Activated CD8-positive, alpha-beta memory T cell treated with anti-CD3 and anti-CD28 coated beads, Interleukin-2, amount 10 ng/mL, durations not matched to agents 7 days and 5 days (primary cell): ENCODE results near the gene TNS3. TPM values are rescaled to one million over a fixed set of nuclear protein-coding genes. Genes with fewer than 3 reads are reported as not detected.

Source experiments
- ATAC-seq: fragments of 150-1000 bp; cut with Tn5 transposase; one replicate; pipeline ENCODE4 v1.10.0; 2021; ENCODE audit warnings: moderate library complexity
- CTCF ChIA-PET: fragments of 350-600 bp; sonication (Branson Sonifier 250); formaldehyde crosslinking; loops from one replicate; lab custom pipeline; 2021; ENCODE audit warnings: antibody characterized with exemption; lab: Charles Lee
- DNase-seq: peaks from one replicate; pipeline ENCODE4 v3.0.0-alpha.2; 2020
- H3K27ac Mint-ChIP-seq: one replicate; pipeline ENCODE4 v1.8.0; 2021; ENCODE audit warnings: mild to moderate bottlenecking, mixed read lengths
- H3K27me3 Mint-ChIP-seq: one replicate; pipeline ENCODE4 v1.8.0; 2021; ENCODE audit warnings: mixed read lengths
- H3K36me3 Mint-ChIP-seq: one replicate; pipeline ENCODE4 v1.8.0; 2021; ENCODE audit warnings: mild to moderate bottlenecking, mixed read lengths
- H3K4me1 Mint-ChIP-seq: one replicate; pipeline ENCODE4 v1.8.0; 2021; ENCODE audit warnings: mixed read lengths
- H3K4me3 Mint-ChIP-seq: one replicate; pipeline ENCODE4 v1.8.0; 2021; ENCODE audit warnings: mild to moderate bottlenecking, moderate library complexity, mixed read lengths
- H3K9me3 Mint-ChIP-seq: one replicate; pipeline ENCODE4 v1.8.0; 2022; ENCODE audit warnings: low read depth, mixed read lengths
- total RNA-seq, 2 experiments: library from RNA; stranded (reverse); gene quantifications; one replicate each; pipeline ENCODE4 v1.2.3, GENCODE V29; 2021

Gene TNS3
- total RNA-seq, 2 experiments from 2014 or later = 0.23 to 2.6 TPM

- no peaks in the 10 kb centered on the region for H3K9me3 Mint-ChIP-seq
- H3K27me3 Mint-ChIP-seq = no peaks in the 10 kb centered on the region
- no peak overlapping the region for H3K4me3 Mint-ChIP-seq
- H3K36me3 Mint-ChIP-seq = no peaks in the 10 kb centered on the region
- H3K4me1 Mint-ChIP-seq = no peaks in the 10 kb centered on the region
- CTCF ChIA-PET = no interaction called here
- no peak for DNase-seq
- ATAC-seq = no peak
- no peak overlapping the region for H3K27ac Mint-ChIP-seq
These were observed 153.0 kb downstream of the TNS3 start for GRCh38 chr7:47428768-47429472.

DNA sequence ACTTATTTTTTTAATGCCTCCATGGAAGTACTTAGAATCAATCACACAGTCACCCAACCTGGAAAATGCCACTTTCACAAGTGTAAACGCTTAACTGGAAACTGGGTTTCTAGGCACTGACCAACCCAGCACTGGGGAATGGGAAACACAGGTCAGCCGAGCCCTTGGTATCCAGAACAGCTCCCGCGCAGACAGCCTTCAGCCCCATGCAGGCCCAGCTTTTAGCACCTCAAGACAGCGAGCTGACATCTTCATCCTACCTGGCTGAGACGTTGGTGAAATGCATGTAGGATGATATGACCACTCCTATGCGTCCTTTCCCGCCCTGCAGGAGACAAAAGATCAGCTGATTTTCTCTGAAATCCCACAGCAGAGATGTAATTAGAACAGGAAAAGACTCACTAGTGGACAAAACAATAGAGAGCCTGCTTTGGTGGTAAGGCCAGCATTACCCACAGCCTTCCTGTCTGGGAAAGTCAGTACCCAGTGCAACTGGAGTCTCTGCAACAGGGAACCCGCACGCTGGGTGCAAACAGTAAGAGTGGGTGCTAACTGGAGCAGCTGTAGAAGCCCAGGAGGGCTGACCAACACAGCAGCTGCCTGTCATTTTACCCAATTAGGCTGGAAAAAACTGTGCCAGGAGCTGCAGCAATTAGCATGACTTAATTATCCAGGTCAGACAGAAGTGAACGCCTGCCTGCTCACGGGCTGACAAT is 153.7 kb downstream of the TNS3 start:
- H3K4me1 Mint-ChIP-seq = no peaks in the 10 kb centered on the region
- CTCF ChIA-PET = no interaction called here

DNA sequence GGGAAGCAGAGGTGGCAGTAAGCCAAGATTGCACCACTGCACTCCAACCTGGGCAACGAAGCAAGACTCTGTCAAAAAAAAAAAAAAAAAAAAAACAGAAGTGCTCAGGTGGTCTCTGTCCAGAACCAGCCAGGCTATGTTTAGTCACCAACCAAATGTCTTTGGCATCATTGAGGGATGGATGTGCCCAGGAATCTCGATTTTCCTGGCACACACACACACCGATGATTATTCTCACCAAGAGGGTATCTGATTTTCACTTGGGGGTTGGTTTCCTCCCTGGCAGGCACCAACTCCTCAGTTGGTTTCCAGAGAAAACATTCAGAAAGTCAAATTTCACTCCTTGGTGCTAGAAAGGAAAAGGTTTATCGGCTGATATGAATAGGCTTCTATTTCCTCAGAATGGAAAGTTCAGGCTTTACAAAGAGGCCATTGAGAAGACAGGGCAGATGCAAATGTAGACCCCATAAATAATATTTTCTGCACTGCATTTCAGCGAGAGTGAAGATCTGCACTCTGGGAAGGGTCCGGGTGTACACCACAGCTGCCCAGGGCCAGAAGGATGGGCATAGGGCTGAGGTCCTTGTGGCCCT is 154.8 kb downstream of the TNS3 start:
- Mint-ChIP-seq H3K4me3 (no peak overlapping the region), H3K9me3 (no peaks in the 10 kb centered on the region)
- CTCF ChIA-PET = no interaction called here

More for the DNA sequence above, 153.7 kb downstream of the TNS3 start:
- Mint-ChIP-seq H3K27me3 (no peaks in the 10 kb centered on the region), H3K36me3 (no peaks in the 10 kb centered on the region), H3K4me3 (no peak overlapping the region), H3K9me3 (no peaks in the 10 kb centered on the region), H3K27ac (no peak overlapping the region)
- ATAC-seq (no peak), DNase-seq (no peak)

DNA sequence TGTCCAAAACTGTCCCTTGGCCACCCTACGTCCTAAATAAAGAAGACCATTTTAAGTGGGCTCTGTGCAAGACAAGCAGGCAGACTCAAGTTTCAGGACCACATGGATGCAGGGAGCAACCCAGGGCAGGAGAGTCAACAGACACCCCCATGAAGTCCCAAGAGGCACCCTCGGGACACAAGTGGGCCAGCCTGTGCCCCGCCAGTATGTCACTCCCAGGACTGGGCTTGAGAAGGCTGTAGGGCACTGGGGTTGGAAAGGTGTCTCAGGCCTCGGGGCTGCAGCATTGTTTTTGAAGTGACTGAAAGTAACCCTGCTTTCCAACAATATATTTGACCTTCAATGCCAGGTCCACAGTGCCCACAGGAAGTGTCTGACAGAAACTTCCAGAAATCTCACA is 157.4 kb downstream of the TNS3 start:
- Mint-ChIP-seq H3K36me3 (no peaks in the 10 kb centered on the region), H3K27me3 (no peaks in the 10 kb centered on the region), H3K27ac (no peak overlapping the region), H3K4me3 (no peak overlapping the region), H3K9me3 (no peaks in the 10 kb centered on the region), H3K4me1 (no peaks in the 10 kb centered on the region)
- no peak for DNase-seq
- no peak for ATAC-seq
- CTCF ChIA-PET = no interaction called here

More for the DNA sequence above, 154.8 kb downstream of the TNS3 start:
- no peaks in the 10 kb centered on the region for H3K27me3 Mint-ChIP-seq
- no peaks in the 10 kb centered on the region for H3K36me3 Mint-ChIP-seq
- ATAC-seq (no peak), DNase-seq (no peak)
- no peak overlapping the region for H3K27ac Mint-ChIP-seq
- no peaks in the 10 kb centered on the region for H3K4me1 Mint-ChIP-seq

DNA sequence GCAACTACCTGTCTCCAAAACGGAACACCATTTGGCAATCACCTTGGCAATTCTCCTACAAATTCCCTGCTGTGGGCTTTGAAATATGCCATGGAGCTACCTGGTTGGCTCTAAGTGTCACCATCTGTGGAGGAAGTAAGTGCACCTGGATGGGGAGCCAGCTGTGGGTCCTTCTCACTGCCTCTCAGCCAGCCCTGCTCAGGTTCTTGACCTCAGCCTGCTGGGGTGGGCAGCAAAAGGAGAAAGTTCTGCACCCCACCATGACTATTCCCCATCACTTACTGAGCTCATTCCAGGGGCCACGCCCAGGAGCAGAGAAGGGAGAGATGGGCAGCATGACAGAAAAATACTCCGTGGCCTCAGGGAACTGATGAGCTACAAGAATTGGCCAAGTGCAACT is 158.7 kb downstream of the TNS3 start:
- CTCF ChIA-PET = no interaction called here
- ATAC-seq (no peak), DNase-seq (no peak)
- Mint-ChIP-seq H3K27ac (no peak overlapping the region), H3K9me3 (no peaks in the 10 kb centered on the region), H3K36me3 (no peaks in the 10 kb centered on the region), H3K4me3 (no peak overlapping the region), H3K27me3 (no peaks in the 10 kb centered on the region), H3K4me1 (no peaks in the 10 kb centered on the region)

GRCh38 chr7:47422611-47423010 is 159.3 kb downstream of the TNS3 start:
- no peak for DNase-seq
- no peak for ATAC-seq
- no peaks in the 10 kb centered on the region for H3K36me3 Mint-ChIP-seq
- no peaks in the 10 kb centered on the region for H3K4me1 Mint-ChIP-seq
- no peak overlapping the region for H3K4me3 Mint-ChIP-seq
- CTCF ChIA-PET = no interaction called here
- no peaks in the 10 kb centered on the region for H3K9me3 Mint-ChIP-seq
- H3K27ac Mint-ChIP-seq = no peak overlapping the region
- H3K27me3 Mint-ChIP-seq = no peaks in the 10 kb centered on the region

- no peak for ATAC-seq
- DNase-seq = no peak
- H3K36me3 Mint-ChIP-seq = no peaks in the 10 kb centered on the region
- CTCF ChIA-PET = no interaction called here
- H3K27ac Mint-ChIP-seq = no peak overlapping the region
- H3K4me3 Mint-ChIP-seq = no peak overlapping the region
- H3K9me3 Mint-ChIP-seq = no peaks in the 10 kb centered on the region
- no peaks in the 10 kb centered on the region for H3K27me3 Mint-ChIP-seq
- H3K4me1 Mint-ChIP-seq = no peaks in the 10 kb centered on the region
These were observed 160.5 kb downstream of the TNS3 start for GRCh38 chr7:47421456-47421855.

GRCh38 chr7:47420122-47420780 is 161.7 kb downstream of the TNS3 start:
- Mint-ChIP-seq H3K4me1 (no peaks in the 10 kb centered on the region), H3K9me3 (no peaks in the 10 kb centered on the region), H3K4me3 (no peak overlapping the region), H3K27me3 (no peaks in the 10 kb centered on the region), H3K27ac (no peak overlapping the region), H3K36me3 (no peaks in the 10 kb centered on the region)
- DNase-seq (no peak), ATAC-seq (no peak)
- CTCF ChIA-PET = no interaction called here

DNA sequence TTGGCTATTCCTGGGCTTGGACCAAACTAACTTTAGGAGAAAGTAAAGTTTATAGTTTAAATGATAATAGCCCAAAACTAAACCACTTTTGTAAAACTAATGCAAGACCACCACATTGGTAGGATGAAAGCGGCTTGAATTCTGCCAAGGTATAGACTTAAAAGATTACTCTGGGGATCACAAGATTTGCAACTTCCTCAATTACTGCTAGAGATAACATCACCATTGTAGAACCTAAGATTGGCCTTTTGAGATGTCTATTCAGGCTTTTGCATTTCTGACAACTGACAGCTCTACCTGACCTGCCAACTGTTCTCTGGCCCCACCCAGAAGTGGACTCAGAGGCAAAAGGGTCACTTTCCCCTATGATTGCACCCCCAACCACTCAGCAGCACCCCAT is 162.4 kb downstream of the TNS3 start:
- Mint-ChIP-seq H3K27ac (no peak overlapping the region), H3K36me3 (no peaks in the 10 kb centered on the region), H3K27me3 (no peaks in the 10 kb centered on the region), H3K4me3 (no peak overlapping the region), H3K9me3 (no peaks in the 10 kb centered on the region), H3K4me1 (no peaks in the 10 kb centered on the region)
- DNase-seq (no peak), ATAC-seq (no peak)
- CTCF ChIA-PET = no interaction called here

- H3K4me3 Mint-ChIP-seq = no peak overlapping the region
- CTCF ChIA-PET = no interaction called here
- no peaks in the 10 kb centered on the region for H3K27me3 Mint-ChIP-seq
- H3K4me1 Mint-ChIP-seq = no peaks in the 10 kb centered on the region
- no peaks in the 10 kb centered on the region for H3K9me3 Mint-ChIP-seq
- no peak overlapping the region for H3K27ac Mint-ChIP-seq
- H3K36me3 Mint-ChIP-seq = no peaks in the 10 kb centered on the region
- no peak for ATAC-seq
- no peak for DNase-seq
These were observed 163.2 kb downstream of the TNS3 start for GRCh38 chr7:47418601-47419309.

DNA sequence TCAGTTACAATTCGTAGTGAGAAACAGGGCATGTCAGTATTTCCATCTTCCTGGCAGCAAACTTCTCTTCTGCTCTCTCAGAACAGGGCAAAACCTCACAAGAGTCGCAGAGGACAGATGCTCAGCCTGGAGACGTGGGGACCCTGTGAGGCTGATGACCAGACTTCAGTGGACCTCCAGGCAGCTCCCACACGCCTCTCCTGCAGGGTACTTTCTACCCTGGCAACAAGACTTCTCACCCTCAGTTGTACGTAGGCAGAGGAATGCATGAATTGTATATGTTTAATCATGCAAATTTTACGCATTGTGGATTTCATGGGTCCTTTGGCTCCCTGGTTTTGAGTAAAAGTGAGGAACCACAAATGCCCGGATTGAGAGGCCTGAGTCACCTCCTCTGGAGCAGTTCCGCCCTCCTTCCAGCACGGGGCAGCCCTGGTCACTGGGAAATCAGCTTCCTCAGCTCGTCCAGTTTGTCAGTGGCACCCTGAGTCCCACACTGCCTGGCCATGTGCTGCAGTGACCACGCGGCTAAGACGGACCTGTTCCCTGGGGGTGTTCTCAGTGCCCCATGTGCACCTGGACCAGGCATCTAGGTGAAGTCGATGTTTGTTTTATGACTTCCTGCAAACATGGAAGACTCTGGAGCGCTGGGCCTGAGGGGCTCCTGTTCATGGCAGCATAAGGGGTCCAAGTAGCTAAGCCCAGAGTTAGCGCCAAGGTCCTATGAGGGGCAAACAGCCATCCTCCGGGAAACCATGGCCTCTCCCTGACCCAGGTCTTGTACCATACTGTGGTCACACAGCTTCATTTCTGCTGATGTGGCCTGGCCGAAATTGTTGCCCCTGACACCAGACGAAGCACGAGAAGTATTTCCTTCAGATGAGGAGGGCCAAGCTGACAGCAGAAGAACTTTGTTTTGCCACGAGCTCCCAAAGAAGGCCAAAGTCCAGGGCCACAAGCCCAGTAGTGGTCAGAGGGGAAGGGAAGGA is 165.1 kb downstream of the TNS3 start:
- Mint-ChIP-seq H3K27ac (no peak overlapping the region), H3K4me1 (no peaks in the 10 kb centered on the region), H3K27me3 (no peaks in the 10 kb centered on the region), H3K36me3 (no peaks in the 10 kb centered on the region), H3K9me3 (no peaks in the 10 kb centered on the region), H3K4me3 (no peak overlapping the region)
- ATAC-seq = no peak
- CTCF ChIA-PET = no interaction called here
- no peak for DNase-seq

- H3K4me3 Mint-ChIP-seq = no peak overlapping the region
- ATAC-seq (no peak), DNase-seq (no peak)
- H3K9me3 Mint-ChIP-seq = no peaks in the 10 kb centered on the region
- CTCF ChIA-PET = no interaction called here
- H3K27ac Mint-ChIP-seq = no peak overlapping the region
- H3K4me1 Mint-ChIP-seq = no peaks in the 10 kb centered on the region
- no peaks in the 10 kb centered on the region for H3K36me3 Mint-ChIP-seq
- no peaks in the 10 kb centered on the region for H3K27me3 Mint-ChIP-seq
These were observed 166.3 kb downstream of the TNS3 start for GRCh38 chr7:47415318-47416212.
